Mononuclear cell (primary cell): ENCODE measurements around the gene SLC49A3. TPM values are rescaled to one million over a fixed set of nuclear protein-coding genes. Genes with fewer than 3 reads are reported as not detected.
"Not testable (repeated sequence)": the region's sequence is repeated elsewhere in the genome, so short reads cannot be mapped to it uniquely, and the experiment has no call there.

Experiments used
- H3K27me3 ChIP-seq: 2 replicates; pipeline ENCODE4 v1.6.0; 2011; ENCODE audit warnings: low read length, control low read depth; ENCODE audit not compliant: insufficient read depth
- H3K4me1 ChIP-seq: 2 replicates; pipeline ENCODE4 v1.5.1; 2011; ENCODE audit warnings: mild to moderate bottlenecking, low read length, control low read depth; ENCODE audit not compliant: insufficient read depth
- H3K4me3 ChIP-seq: 2 replicates; pipeline ENCODE4 v1.5.1; 2011; ENCODE audit warnings: mild to moderate bottlenecking, low read length, moderate library complexity
- H3K9me3 ChIP-seq: 2 replicates; pipeline ENCODE4 v1.5.1; 2011; ENCODE audit warnings: low read depth, mild to moderate bottlenecking, control low read depth, low read length
- total RNA-seq: library from RNA; depleted of rRNA; stranded (reverse); fragments of >200 nt; gene quantifications from one replicate; pipeline ENCODE4 v1.2.3, GENCODE V29; 2012

The SLC49A3 gene
- total RNA-seq, 1 donor, result 2.9 TPM

GRCh38 chr4:694341-694940, 5.5 kb upstream of the SLC49A3 start:
- not testable (repeated sequence) for H3K9me3 ChIP-seq, H3K27me3 ChIP-seq, H3K4me3 ChIP-seq
- peaks cover 20% of the 10 kb centered on the region for H3K4me1 ChIP-seq

- Histone ChIP-seq H3K27me3 (no peaks in the 10 kb centered on the region), H3K4me1 (peaks cover 25% of the 10 kb centered on the region), H3K4me3 (no peak overlapping the region), H3K9me3 (no peaks in the 10 kb centered on the region)
These were observed 4.0 kb upstream of the SLC49A3 start for GRCh38 chr4:692771-693554.

GRCh38 chr4:689723-690122, 772 bp upstream of the SLC49A3 start:
- peak overlapping the region; percentile 36 for H3K4me3 ChIP-seq

GRCh38 chr4:687971-688853, 739 bp downstream of the SLC49A3 start:
- peaks cover 46% of the 10 kb centered on the region for H3K4me1 ChIP-seq
- no peaks in the 10 kb centered on the region for H3K27me3 ChIP-seq
- H3K9me3 ChIP-seq, result no peaks in the 10 kb centered on the region
- peak overlapping the region; percentile 36 for H3K4me3 ChIP-seq

More at GRCh38 chr4:689723-690122, 772 bp upstream of the SLC49A3 start:
- Histone ChIP-seq H3K9me3 (no peaks in the 10 kb centered on the region), H3K4me1 (peaks cover 40% of the 10 kb centered on the region), H3K27me3 (no peaks in the 10 kb centered on the region)

- peak overlapping the region; percentile 7 for H3K4me3 ChIP-seq
- H3K4me1 ChIP-seq, result peaks cover 46% of the 10 kb centered on the region
- no peaks in the 10 kb centered on the region for H3K9me3 ChIP-seq
- no peaks in the 10 kb centered on the region for H3K27me3 ChIP-seq
These were observed 1.6 kb downstream of the SLC49A3 start for GRCh38 chr4:687048-687970.

GRCh38 chr4:686413-687040, 2.4 kb downstream of the SLC49A3 start:
- no peak overlapping the region for H3K4me3 ChIP-seq
- no peaks in the 10 kb centered on the region for H3K9me3 ChIP-seq
- no peaks in the 10 kb centered on the region for H3K27me3 ChIP-seq
- H3K4me1 ChIP-seq, result peaks cover 46% of the 10 kb centered on the region

GRCh38 chr4:685679-686412, 3.1 kb downstream of the SLC49A3 start:
- Histone ChIP-seq H3K4me1 (peaks cover 47% of the 10 kb centered on the region), H3K27me3 (no peaks in the 10 kb centered on the region)

GRCh38 chr4:684623-685327, 4.2 kb downstream of the SLC49A3 start:
- Histone ChIP-seq H3K9me3 (no peaks in the 10 kb centered on the region), H3K4me1 (peaks cover 46% of the 10 kb centered on the region), H3K4me3 (no peak overlapping the region), H3K27me3 (no peaks in the 10 kb centered on the region)

More at GRCh38 chr4:685679-686412, 3.1 kb downstream of the SLC49A3 start:
- no peaks in the 10 kb centered on the region for H3K9me3 ChIP-seq
- H3K4me3 ChIP-seq, result no peak overlapping the region

- Histone ChIP-seq H3K9me3 (no peaks in the 10 kb centered on the region), H3K27me3 (no peaks in the 10 kb centered on the region), H3K4me1 (peaks cover 40% of the 10 kb centered on the region), H3K4me3 (no peak overlapping the region)
These were observed 4.8 kb downstream of the SLC49A3 start for GRCh38 chr4:683982-684622.

- peaks cover 34% of the 10 kb centered on the region for H3K4me1 ChIP-seq
- H3K9me3 ChIP-seq, result no peaks in the 10 kb centered on the region
- H3K4me3 ChIP-seq, result no peak overlapping the region
- no peaks in the 10 kb centered on the region for H3K27me3 ChIP-seq
These were observed 5.6 kb downstream of the SLC49A3 start for GRCh38 chr4:683247-683897.

GRCh38 chr4:682490-683172, 6.3 kb downstream of the SLC49A3 start:
- H3K4me3 ChIP-seq, result no peak overlapping the region
- no peaks in the 10 kb centered on the region for H3K27me3 ChIP-seq
- peaks cover 27% of the 10 kb centered on the region for H3K4me1 ChIP-seq
- no peaks in the 10 kb centered on the region for H3K9me3 ChIP-seq
